Measurements from ENCODE around the gene RPUSD1.

RPUSD1 gene

GRCh38 chr16:734981-735881 lies 53.0 kb downstream of the RPUSD1 start:
- H3K4me3 ChIP-seq (ENCODE audit: low read depth, low read length, poor library complexity, severe bottlenecking) = no peak overlapping the region
- no peaks in the 10 kb centered on the region for H3K79me2 ChIP-seq (ENCODE audit: insufficient read depth, low read length)
- H3K9me3 ChIP-seq (ENCODE audit: low read length) = no peaks in the 10 kb centered on the region
- H3K27ac ChIP-seq (ENCODE audit: low read depth, low read length, poor library complexity, severe bottlenecking) = peak overlapping the region; percentile 97
- H4K20me1 ChIP-seq (ENCODE audit: insufficient read depth, low read length) = no peaks in the 10 kb centered on the region
- peaks cover 45% of the 10 kb centered on the region for H3K4me1 ChIP-seq (ENCODE audit: insufficient read depth, low read length, severe bottlenecking)
- no peak overlapping the region for H2AFZ ChIP-seq (ENCODE audit: low read length)
- no peaks in the 10 kb centered on the region for H3K9me2 ChIP-seq (ENCODE audit: low read depth, low read length)
- TF ChIP-seq EZH2 (IDR thresholded peaks at IDR 0.05; ENCODE audit: borderline replicate concordance, low read length) (no peak), CTCF (IDR thresholded peaks at IDR 0.05; ENCODE audit: low read length) (no peak)
- peaks cover 64% of the 10 kb centered on the region for H3K36me3 ChIP-seq (ENCODE audit: insufficient read depth, low read length)
- no peak overlapping the region for H3K9ac ChIP-seq (ENCODE audit: low read length)
- no peaks in the 10 kb centered on the region for H3F3A ChIP-seq (ENCODE audit: insufficient read depth, low read length)
- H3K4me2 ChIP-seq (ENCODE audit: low read length) = no peak overlapping the region
- no peaks in the 10 kb centered on the region for H3K27me3 ChIP-seq (ENCODE audit: insufficient read depth, low read length)

Measured in OCI-LY1 (cell line).